Measurements from ENCODE around the gene NKAIN2.

NKAIN2 gene

GRCh38 chr6:124748778-124749177 is 945.1 kb downstream of the NKAIN2 start:
- no peak overlapping the region for H3K27ac ChIP-seq
- TF ChIP-seq CTCF (IDR thresholded peaks at IDR 0.05) (no peak), ZFX (IDR thresholded peaks at IDR 0.05; ENCODE audit: borderline replicate concordance) (no peak)

- no peak for TF ChIP-seq CTCF (IDR thresholded peaks at IDR 0.05)
- no peak for TF ChIP-seq ZFX (IDR thresholded peaks at IDR 0.05; ENCODE audit: borderline replicate concordance)
- no peak overlapping the region for H3K27ac ChIP-seq
Observed at GRCh38 chr6:124753001-124753400, 949.3 kb downstream of the NKAIN2 start.

GRCh38 chr6:124753562-124754105 is 950.0 kb downstream of the NKAIN2 start:
- H3K27ac ChIP-seq, result no peak overlapping the region

GRCh38 chr6:124755321-124755720 is 951.7 kb downstream of the NKAIN2 start:
- no peak overlapping the region for H3K27ac ChIP-seq
- TF ChIP-seq ZFX (IDR thresholded peaks at IDR 0.05; ENCODE audit: borderline replicate concordance) (no peak), CTCF (IDR thresholded peaks at IDR 0.05) (no peak)

More at GRCh38 chr6:124753562-124754105, 950.0 kb downstream of the NKAIN2 start:
- TF ChIP-seq ZFX (IDR thresholded peaks at IDR 0.05; ENCODE audit: borderline replicate concordance) (no peak), CTCF (IDR thresholded peaks at IDR 0.05) (no peak)

- H3K27ac ChIP-seq, result no peak overlapping the region
- TF ChIP-seq ZFX (IDR thresholded peaks at IDR 0.05; ENCODE audit: borderline replicate concordance) (no peak), CTCF (IDR thresholded peaks at IDR 0.05) (no peak)
Observed at GRCh38 chr6:124757560-124757959, 953.9 kb downstream of the NKAIN2 start.

- H3K27ac ChIP-seq, result no peak overlapping the region
- TF ChIP-seq CTCF (IDR thresholded peaks at IDR 0.05) (no peak), ZFX (IDR thresholded peaks at IDR 0.05; ENCODE audit: borderline replicate concordance) (no peak)
Observed at GRCh38 chr6:124758663-124759062, 955.0 kb downstream of the NKAIN2 start.

- no peak for TF ChIP-seq ZFX (IDR thresholded peaks at IDR 0.05; ENCODE audit: borderline replicate concordance)
- no peak for TF ChIP-seq CTCF (IDR thresholded peaks at IDR 0.05)
Observed at GRCh38 chr6:124765280-124765679, 961.6 kb downstream of the NKAIN2 start.

More at GRCh38 chr6:124765280-124765679, 961.6 kb downstream of the NKAIN2 start:
- H3K27ac ChIP-seq, result no peak overlapping the region

Data from 22Rv1 (cell line).